Activated CD8-positive, alpha-beta memory T cell treated with anti-CD3 and anti-CD28 coated beads, Interleukin-2, amount 50 U/mL, for 24 hours (primary cell): Measurements from ENCODE around the gene CLASP1.
"Not testable (repeated sequence)": the region's sequence is repeated elsewhere in the genome, so short reads cannot be mapped to it uniquely, and the experiment has no call there.

Experiments used
- DNase-seq: peaks from one replicate; pipeline ENCODE4 v3.0.0-alpha.2; 2020; ENCODE audit errors: extremely low read depth

CLASP1 gene

GRCh38 chr2:121649149-121649595 is at the start of gene CLASP1:
TSS of gene CLASP1 (minus strand) at chr2:121649462. CDS start at chr2:121605895, 43,567 bp downstream.
- peak; percentile 1 for DNase-seq

GRCh38 chr2:121698318-121698930 is 49.2 kb upstream of the CLASP1 start:
- no peak for DNase-seq

GRCh38 chr2:121697108-121697631 is 47.9 kb upstream of the CLASP1 start:
- DNase-seq = no peak

GRCh38 chr2:121696410-121696930 is 47.2 kb upstream of the CLASP1 start:
- no peak for DNase-seq

GRCh38 chr2:121695171-121695451 is 45.8 kb upstream of the CLASP1 start:
- no peak for DNase-seq

- no peak for DNase-seq
Observed at GRCh38 chr2:121694398-121695170, 45.3 kb upstream of the CLASP1 start.

- DNase-seq = not testable (repeated sequence)
Observed at GRCh38 chr2:121690572-121690971, 41.3 kb upstream of the CLASP1 start.

- DNase-seq = no peak
Observed at GRCh38 chr2:121690095-121690494, 40.8 kb upstream of the CLASP1 start.

GRCh38 chr2:121689356-121689755 is 40.1 kb upstream of the CLASP1 start:
- DNase-seq = no peak

- DNase-seq = no peak
Observed at GRCh38 chr2:121688820-121689219, 39.6 kb upstream of the CLASP1 start.

GRCh38 chr2:121686902-121687301 is 37.6 kb upstream of the CLASP1 start:
- DNase-seq = no peak

- no peak for DNase-seq
Observed at GRCh38 chr2:121686218-121686617, 37.0 kb upstream of the CLASP1 start.

- no peak for DNase-seq
Observed at GRCh38 chr2:121682396-121683298, 33.4 kb upstream of the CLASP1 start.

- no peak for DNase-seq
Observed at GRCh38 chr2:121677855-121678254, 28.6 kb upstream of the CLASP1 start.

- not testable (repeated sequence) for DNase-seq
Observed at GRCh38 chr2:121671621-121672020, 22.4 kb upstream of the CLASP1 start.

GRCh38 chr2:121670181-121670580 is 20.9 kb upstream of the CLASP1 start:
- DNase-seq = no peak

- no peak for DNase-seq
Observed at GRCh38 chr2:121667618-121668017, 18.4 kb upstream of the CLASP1 start.

GRCh38 chr2:121666042-121666441 is 16.8 kb upstream of the CLASP1 start:
- no peak for DNase-seq

GRCh38 chr2:121665504-121665903 is 16.2 kb upstream of the CLASP1 start:
- no peak for DNase-seq

- no peak for DNase-seq
Observed at GRCh38 chr2:121664713-121665112, 15.5 kb upstream of the CLASP1 start.

- DNase-seq = no peak
Observed at GRCh38 chr2:121664086-121664485, 14.8 kb upstream of the CLASP1 start.

- no peak for DNase-seq
Observed at GRCh38 chr2:121663434-121663833, 14.2 kb upstream of the CLASP1 start.
